ENCODE measurements around the gene EPB41L4B.
A peak's percentile ranks its signal among the peaks of the same experiment; 100 is the strongest.

Gene EPB41L4B

DNA sequence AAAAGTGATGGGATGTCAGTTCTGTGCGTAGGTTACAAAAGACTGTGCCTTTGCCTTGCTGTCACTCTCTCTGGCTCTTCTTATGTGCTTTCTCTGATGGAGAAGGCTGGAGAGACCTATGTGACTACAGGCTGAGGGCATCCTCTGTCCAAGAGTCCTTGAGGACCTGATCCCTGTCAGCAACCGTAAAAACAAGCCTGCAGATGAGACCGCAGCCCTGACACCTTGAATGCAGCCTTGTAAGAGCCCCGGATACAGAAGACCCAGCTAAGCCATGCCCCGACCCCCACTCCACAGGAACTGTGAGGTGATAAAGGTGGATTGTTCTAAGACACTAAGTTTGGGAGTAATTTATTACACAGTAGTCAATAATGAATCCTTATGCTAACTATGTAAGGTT is 121.2 kb downstream of the EPB41L4B start:
- no peak for DNase-seq (ENCODE audit: low read depth)

- peak; percentile 23 for DNase-seq (ENCODE audit: low read depth)
These were observed 122.0 kb downstream of the EPB41L4B start for GRCh38 chr9:109198736-109199382.

GRCh38 chr9:109193974-109194556 is 126.8 kb downstream of the EPB41L4B start:
- peak; percentile 34 for DNase-seq (ENCODE audit: low read depth)

- DNase-seq (ENCODE audit: low read depth), result peak; percentile 32
These were observed 128.0 kb downstream of the EPB41L4B start for GRCh38 chr9:109192732-109193361.

- DNase-seq (ENCODE audit: low read depth), result no peak
These were observed 129.1 kb downstream of the EPB41L4B start for GRCh38 chr9:109191746-109192145.

DNA sequence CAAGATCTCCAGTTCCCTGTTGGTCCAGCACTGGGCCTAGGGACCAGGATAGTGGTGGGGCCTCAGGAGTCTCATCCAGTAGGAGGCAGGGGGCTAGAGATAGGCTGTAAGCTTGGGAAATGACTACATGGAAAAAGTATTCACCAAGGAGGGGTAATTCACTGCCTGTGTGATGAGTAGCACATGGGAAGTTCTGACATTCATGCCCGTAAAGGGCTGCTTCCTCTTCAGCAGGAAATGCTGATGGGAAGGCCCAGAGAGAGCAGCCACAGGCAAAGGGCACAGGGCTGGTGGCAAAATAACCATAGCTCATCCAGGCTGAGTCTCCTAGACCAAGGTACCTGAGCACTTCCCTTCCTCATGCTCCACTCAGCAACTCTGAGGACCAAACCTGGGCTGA is 130.7 kb downstream of the EPB41L4B start:
- peak; percentile 58 for DNase-seq (ENCODE audit: low read depth)

DNA sequence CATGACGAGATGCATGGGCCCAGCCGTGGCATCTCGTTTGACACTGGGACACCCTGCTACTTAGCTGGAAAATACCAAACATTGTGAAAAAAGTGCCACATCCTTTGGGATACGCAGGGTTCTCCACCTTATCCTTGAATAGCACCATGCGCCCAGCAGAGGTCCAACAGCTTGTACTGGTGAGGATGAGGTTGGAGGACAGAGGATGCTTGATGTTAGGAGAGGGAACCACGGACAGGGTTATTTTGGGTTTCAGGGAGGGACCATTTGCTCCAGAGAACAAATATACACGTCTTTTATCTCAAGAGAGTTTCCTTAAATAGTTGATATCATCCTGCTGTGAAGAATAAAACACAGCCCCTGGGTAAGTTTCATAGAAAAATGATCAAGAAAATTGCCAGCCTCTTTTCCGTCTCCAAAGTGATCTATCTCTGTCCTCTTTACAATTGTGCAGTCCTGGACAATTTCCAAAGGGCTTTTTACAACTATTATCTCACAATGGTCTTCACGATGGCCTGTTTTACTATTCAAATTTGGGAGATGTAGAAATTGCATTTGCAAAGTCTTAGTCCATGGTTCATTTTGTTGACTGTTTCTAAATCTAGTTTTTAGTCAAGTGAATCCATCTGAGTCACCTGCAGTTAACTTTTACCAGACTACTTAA is 133.9 kb downstream of the EPB41L4B start:
- no peak for DNase-seq (ENCODE audit: low read depth)

DNA sequence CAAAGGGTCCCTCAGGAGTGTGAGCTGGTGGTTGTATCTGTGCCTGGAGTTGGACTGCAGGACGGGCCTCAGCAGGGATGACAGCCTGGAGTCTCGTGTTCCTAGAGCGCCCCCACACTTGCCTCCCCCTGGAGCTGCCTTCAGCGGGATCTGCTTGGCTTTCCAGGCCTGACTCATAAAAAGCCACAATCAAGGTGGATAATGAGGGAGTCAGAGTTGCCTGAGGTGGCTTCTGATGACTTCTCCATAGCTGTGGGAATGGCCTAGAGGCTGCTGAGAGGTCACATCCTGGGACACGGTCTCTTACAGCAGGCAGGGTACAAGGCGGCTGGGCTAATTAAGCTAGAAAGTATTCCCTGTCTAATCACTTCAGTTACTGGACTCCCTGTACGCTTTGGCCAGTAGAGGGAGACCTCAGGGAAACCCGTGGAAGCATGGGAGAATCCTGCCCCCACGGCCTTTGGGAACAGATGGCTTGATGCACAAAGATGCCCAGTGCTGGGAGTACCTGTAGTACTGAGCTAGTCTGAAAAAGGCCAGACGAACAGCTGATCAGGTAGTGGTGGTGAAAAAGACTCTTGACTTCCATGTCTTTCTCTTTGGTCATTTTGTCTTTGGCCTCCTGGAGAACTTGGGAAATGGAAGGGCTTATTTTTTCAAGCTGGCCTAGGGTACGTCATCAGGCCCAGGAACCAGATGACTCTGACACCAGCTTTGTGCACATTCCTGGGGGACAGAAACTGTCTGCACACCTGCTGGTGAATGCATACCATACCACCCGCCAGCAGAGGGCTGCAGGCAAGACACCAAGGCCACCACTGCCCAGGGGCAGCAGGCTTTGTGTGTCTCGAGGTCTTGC is 137.7 kb downstream of the EPB41L4B start:
- DNase-seq (ENCODE audit: low read depth), result peak; percentile 64

GRCh38 chr9:109182550-109182939 is 138.3 kb downstream of the EPB41L4B start:
- DNase-seq (ENCODE audit: low read depth), result no peak

DNA sequence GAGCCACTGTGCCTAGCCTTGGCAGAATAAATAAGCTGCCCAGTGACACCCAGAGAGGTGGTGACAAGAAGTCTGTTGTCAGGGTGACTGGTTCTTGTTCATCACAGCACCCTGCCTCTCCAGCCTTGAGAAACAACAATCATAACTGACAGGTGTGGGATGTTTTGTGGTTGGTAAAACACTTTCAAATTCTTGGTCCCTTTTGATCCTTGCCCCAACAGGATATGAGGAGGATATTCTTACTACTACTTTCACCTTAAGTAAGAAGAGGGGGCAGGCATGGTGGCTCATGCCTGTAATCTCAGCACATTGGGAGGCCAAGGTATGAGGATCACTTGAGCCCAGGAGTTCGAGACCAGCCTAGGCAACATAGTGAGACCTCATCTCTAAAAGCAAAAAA is 139.6 kb downstream of the EPB41L4B start:
- DNase-seq (ENCODE audit: low read depth), result no peak

GRCh38 chr9:109179801-109180523 is 140.9 kb downstream of the EPB41L4B start:
- DNase-seq (ENCODE audit: low read depth), result no peak

DNA sequence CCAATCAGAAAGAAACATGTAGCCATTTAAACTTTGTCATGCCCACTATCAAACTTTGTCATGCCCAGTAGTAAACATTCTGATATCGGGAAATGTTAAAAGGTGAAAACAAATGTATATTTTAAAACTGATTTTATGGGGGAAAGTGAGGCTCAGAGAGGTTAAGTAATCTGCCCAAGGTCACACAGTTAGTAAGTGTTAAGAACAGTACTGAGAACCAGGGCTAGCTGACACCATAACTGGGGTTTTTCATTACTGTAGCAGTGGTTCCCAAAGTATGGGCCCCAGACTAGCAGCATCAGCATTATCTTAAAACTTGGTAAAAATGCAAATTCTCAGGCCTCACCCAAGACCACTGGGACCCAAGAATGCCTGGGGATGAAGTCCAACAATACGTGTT is 143.9 kb downstream of the EPB41L4B start:
- no peak for DNase-seq (ENCODE audit: low read depth)

GRCh38 chr9:109176386-109176785 is 144.5 kb downstream of the EPB41L4B start:
- no peak for DNase-seq (ENCODE audit: low read depth)

DNA sequence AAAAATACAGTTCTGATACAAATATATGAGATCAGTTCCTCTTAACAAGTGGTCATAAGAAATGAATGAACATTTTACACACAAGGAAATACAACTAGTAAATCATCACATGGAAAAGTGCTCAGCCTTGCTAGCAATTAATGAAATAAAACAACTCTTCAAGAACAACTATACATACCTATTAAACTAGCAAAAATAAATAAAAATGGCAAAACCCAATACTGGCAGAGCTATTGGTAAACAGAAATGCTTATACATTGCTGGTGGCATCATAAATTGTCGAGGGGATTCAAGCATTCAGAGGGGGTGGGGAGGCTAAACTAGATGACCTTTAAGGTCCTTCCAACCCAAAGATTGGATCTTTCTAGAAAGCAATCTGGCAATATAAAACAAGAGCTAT is 147.9 kb downstream of the EPB41L4B start:
- no peak for DNase-seq (ENCODE audit: low read depth)

DNA sequence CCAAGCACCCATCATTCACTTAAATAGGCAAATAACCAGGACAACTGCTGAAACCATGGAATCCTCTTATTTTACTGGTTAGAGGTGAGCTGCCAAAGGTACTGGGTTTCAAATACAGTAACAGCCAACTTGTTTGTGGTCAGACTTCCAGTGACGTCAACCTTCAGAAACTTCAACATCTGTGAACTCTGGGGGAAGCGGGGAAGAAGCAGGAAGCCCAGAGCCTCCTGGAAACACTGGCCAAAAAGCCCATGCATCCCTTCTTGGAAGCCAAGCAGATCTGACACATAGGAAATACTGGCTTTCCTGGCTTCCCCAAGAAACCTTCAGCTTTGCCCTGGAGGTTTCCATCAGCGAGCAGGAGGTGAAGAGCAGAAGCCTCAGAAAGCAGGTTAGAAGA is 148.9 kb downstream of the EPB41L4B start:
- peak; percentile 82 for DNase-seq (ENCODE audit: low read depth)

- DNase-seq (ENCODE audit: low read depth), result peak; percentile 17
These were observed 152.7 kb downstream of the EPB41L4B start for GRCh38 chr9:109168170-109168569.

- DNase-seq (ENCODE audit: low read depth), result no peak
These were observed 153.1 kb downstream of the EPB41L4B start for GRCh38 chr9:109167716-109168115.

GRCh38 chr9:109166771-109167601 is 153.9 kb downstream of the EPB41L4B start, which contains the start of gene FRRS1L:
Gene FRRS1L, minus strand, starts transcription at chr9:109167249. Its CDS starts 111 bp downstream, at chr9:109167138.
- DNase-seq (ENCODE audit: low read depth), result no peak

DNA sequence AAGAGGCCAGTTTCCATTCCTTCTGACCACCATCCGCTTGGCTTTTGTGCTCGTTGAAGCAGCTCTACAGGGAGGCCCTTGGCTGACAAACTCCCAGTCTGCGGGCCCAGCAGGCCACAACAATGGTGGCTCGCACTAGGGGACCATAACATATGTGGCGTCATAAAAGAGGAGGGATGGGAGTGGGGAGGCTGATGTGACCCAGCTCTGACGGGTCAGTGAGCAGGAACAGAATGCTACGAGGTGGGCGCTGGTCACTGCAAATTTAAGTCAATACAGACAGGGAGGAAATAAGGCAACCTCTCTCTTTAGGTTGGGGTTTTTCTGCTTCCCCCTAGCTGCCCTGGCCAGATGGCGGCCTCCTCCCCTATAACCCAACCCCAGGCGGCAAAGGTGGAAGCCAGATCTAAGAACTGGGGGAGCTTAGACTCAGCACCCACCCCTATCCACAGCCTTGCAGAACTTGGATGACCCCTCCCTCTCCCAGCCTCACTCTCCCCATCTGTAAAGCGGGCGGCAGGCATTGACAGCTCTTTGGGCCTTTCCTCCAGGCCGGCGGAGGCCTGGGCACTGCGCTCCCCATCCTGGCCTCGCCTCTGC is 154.6 kb downstream of the EPB41L4B start:
- DNase-seq (ENCODE audit: low read depth), result no peak

DNA sequence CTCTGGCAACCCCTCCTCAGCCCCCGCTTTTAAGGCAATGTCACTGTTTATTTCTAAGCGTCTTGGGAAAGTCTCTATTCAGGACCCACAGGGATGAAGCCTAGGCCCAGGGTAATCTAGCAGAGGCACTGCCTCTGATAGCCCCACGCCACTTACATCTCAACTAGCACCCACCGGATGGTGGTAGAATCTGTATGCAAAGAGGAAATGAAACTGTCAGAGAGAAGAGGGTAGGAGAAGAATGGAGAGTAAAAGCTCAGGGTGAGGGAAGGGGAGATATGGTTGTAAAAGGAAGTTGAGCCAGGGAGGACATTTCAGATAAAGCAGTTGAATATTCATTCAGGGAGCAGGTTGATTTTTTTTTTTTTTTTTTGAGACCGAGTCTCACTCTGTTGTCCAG is 156.8 kb downstream of the EPB41L4B start:
- DNase-seq (ENCODE audit: low read depth), result no peak

All from ELR (cell line).